CD4-positive, alpha-beta T cell treated with Interleukin-17A for 4 hours (primary cell): ENCODE data around the gene CDYL.
"Not testable (repeated sequence)": the region's sequence is repeated elsewhere in the genome, so short reads cannot be mapped to it uniquely, and the experiment has no call there.

Source experiments
- DNase-seq: peaks from one replicate; pipeline ENCODE4 v3.0.0-alpha.2; 2020; ENCODE audit warnings: mixed read lengths

Gene CDYL

DNA sequence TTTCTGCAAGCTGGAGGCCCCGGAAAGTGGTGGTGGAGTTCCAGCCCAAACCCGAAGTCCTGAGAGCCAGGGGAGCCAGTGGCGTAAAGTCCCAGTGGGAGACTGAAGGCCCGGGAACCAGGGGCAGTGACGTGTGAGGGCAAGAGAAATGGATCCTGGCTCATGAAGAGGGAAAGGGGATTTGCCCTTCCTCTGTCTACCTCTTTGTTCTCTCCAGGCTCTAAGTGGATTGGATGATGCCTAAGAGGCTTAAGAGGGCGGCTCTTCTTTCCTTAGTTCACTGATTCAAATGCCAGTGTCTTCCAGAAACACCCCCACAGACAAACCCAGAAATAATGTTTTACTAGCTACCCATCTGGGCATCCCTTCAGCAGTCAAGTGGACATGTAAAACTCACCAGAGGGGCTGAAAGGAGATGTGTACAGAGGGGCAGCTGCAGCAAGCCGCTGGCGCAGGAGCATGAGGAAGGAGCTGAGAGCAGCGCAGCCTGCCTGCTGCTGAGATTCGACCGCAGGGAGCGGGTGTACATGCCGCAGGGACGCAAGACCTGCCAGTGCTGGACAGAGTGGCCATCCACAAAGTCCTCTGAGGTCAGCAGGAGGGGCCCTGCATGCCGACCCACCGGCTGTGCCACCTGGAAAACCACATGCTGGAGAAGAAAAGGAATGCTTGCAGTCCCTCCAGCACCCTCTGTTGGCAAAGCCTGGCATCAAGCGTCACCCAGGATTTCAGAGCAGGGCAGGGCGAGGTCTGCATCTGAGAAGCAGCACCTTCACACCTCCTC lies 29.5 kb downstream of the CDYL start:
- peak; percentile 46 for DNase-seq

DNA sequence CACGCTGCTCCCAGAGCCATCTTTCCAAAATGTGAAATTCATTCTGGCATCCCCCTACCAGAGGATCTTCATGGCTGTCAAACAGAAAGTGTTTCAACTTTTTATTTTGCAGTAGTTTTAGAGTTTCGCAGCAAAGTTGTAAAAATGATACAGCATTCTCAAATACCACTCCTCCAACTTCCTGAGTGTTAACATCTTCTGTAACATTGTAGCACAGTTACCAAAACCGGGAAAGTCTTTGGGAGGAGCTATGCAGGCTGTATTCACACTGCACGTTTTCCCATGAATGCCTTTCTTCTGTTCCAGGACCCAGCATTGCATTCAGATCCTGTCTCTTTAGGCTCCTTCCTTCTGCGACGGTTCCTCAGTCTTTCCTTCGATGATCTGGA lies 30.1 kb downstream of the CDYL start:
- DNase-seq = no peak

GRCh38 chr6:4806791-4807190 lies 30.6 kb downstream of the CDYL start:
- no peak for DNase-seq

GRCh38 chr6:4808396-4808795 lies 32.2 kb downstream of the CDYL start:
- no peak for DNase-seq

- DNase-seq = no peak
Observed at GRCh38 chr6:4809999-4810918, 34.1 kb downstream of the CDYL start.

DNA sequence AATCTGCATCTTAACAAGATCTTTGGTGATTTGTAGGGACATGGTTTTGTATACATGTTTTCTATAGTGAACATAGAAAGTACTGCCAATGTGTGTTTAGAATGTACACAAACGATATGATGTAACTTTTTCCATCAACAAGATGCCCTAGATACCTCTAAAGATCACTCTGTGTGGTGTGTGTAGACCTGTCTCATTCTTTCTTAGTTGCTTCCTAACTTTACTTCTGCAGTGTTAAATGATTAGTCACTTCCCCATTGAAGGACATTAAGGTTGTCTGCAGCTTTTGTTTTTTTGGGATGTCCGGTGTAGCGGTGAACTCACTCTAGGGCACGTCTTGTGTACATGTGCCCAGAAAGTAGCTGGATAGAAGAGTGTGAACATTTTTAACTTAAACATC lies 35.9 kb downstream of the CDYL start:
- DNase-seq = no peak

DNA sequence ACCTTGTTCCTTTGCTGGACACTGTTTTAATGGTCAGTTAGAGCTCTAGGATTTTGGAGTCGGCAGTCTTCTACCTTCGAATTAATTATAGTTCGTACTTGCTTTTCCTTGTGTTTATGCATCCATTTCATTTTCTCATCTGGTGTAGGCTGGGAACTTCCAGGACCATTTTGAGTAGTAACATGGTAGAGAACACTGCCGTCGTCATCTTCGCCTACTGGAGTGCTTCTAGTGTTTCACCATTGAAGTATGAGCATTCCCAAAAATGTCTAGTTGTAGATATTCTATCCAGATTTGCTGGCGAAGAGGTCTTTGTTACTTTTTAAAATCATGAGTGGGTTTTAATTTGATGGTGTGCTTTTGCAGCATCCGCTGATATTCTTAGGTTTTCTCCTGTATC lies 36.9 kb downstream of the CDYL start:
- no peak for DNase-seq

DNA sequence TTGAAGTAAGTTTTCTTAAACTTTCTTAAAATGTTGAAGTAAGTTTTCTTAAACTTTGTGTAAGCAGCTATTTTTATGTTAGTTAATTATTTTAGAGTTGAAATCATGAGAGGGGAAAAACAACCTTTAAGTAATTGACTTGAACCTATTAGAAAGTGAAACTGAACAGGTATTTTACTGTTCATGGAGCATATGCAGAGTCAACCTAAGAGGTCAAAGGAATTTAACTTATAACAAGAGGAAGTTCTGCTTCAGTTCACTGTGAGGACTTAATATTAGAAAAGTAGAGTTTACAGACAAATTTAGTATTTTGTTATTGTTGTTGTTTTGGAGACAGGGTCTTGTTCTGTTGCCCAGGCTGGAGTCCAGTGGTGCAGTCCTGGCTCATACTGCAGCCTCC lies 38.0 kb downstream of the CDYL start:
- DNase-seq = no peak

- no peak for DNase-seq
Observed at GRCh38 chr6:4814987-4815386, 38.8 kb downstream of the CDYL start.

GRCh38 chr6:4815584-4815983 lies 39.4 kb downstream of the CDYL start:
- no peak for DNase-seq

DNA sequence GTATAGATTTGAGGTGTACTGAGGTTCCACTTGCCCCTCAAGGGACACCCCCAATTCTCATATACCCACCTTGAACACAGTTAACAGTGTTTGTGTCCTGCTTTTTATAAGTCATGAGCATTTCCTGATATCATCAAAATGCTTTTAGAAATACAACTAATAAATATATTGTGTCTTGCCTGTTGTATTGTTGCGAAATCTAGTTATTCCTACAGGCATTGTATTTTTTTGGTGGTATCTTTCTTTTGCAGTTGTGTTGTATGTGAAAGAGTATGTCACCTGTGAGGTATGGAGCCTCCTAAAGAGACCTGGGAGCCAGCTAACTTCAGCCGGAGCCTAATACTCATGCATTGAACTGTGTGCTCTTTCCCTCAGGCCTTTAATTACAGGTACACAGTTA lies 40.7 kb downstream of the CDYL start:
- DNase-seq = no peak

GRCh38 chr6:4817551-4817950 lies 41.3 kb downstream of the CDYL start:
- no peak for DNase-seq

DNA sequence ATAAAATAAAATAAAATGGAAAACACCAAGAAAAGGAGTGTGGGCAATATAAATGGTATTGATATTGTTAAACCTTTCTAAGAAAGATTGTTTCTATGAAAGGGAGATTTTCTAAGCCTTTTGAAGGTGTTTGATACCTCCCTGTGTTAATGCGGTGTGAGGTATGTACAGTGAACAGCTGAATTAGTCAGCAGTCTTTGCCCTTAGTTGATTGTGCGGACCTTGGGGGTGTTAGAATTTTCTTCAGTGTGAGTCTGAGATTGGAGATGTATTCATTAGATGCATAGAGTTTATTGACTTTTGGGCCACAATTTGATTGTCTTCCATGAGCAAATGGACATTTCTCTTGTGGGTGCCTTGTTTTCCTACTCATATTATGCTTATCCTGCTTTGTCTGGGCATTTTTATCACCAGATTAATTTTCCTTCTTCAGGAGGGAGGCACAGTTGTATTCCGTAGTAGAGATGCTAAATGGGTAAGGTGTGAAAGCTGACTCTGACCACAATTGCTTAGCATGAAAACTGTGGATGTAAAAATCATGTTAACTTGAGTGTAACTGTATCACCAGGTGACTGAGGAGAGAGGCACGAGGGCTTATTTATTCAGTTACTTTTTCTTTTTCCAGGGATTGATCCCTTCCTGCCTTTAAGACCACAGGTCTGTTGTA lies 42.2 kb downstream of the CDYL start:
- no peak for DNase-seq

GRCh38 chr6:4819706-4820283 lies 43.6 kb downstream of the CDYL start:
- DNase-seq = no peak

- no peak for DNase-seq
Observed at GRCh38 chr6:4820704-4821276, 44.6 kb downstream of the CDYL start.

GRCh38 chr6:4822476-4822875 lies 46.3 kb downstream of the CDYL start:
- no peak for DNase-seq

DNA sequence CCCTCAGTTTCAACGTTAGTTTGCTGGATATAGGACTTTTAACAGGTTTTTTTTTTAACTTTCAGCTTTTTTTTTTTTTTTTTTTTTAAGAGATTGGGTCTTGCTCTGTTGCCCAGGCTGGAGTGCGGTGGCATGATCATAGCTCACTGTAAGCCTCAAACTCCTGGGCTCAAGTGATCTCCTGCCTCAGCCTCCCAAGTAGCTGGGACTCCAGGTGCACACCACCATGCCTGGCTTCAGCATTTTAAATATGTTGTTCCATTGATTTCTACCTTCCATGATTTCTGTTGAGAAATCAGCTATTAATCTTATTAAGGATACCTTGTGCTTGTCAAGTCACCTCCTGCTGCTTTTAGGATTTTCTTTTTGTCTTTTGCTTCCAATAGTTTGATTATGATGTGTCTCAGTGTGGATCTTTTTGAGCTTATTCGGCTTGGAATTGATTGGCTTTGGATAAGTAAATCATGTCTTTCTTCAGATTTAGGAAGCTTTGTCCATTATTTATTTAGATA lies 52.0 kb downstream of the CDYL start:
- no peak for DNase-seq

GRCh38 chr6:4829089-4829488 lies 52.9 kb downstream of the CDYL start:
- DNase-seq = no peak

GRCh38 chr6:4835540-4835939 lies 59.3 kb downstream of the CDYL start:
- not testable (repeated sequence) for DNase-seq

GRCh38 chr6:4840169-4840568 lies 64.0 kb downstream of the CDYL start:
- DNase-seq = no peak

DNA sequence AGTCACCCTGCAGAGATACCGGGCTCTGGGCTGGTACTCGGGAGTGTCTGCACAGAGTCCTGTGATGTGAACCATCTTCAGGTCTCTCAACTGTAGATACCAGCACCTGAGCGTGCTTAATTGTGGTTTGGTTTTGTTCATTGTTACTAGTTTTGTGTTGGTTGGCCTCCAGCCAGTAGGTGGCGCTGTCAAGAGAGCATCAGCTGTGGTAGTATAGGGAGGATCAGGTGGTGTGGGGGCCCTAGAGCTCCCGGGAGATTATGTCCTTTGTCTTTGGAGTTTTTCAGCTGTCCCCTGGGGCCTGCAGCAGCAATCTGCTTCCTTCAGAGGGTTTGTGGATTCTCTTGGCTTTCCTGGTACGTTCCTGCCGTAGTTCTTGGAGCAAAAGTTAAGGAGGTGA lies 67.9 kb downstream of the CDYL start:
- DNase-seq = no peak

- DNase-seq = no peak
Observed at GRCh38 chr6:4846387-4846786, 70.2 kb downstream of the CDYL start.
